GM19351 (cell line): ENCODE data around the gene ABHD6.

Experiments
- ATAC-seq: cut with Tn5 transposase; IDR thresholded peaks from one replicate; pipeline ENCODE4 v1.9.1; 2021; ENCODE audit warnings: mild to moderate bottlenecking, moderate library complexity; ENCODE audit not compliant: unreplicated experiment

The ABHD6 gene

GRCh38 chr3:58307639-58308215 lies 70.1 kb downstream of the ABHD6 start:
- ATAC-seq = no peak

DNA sequence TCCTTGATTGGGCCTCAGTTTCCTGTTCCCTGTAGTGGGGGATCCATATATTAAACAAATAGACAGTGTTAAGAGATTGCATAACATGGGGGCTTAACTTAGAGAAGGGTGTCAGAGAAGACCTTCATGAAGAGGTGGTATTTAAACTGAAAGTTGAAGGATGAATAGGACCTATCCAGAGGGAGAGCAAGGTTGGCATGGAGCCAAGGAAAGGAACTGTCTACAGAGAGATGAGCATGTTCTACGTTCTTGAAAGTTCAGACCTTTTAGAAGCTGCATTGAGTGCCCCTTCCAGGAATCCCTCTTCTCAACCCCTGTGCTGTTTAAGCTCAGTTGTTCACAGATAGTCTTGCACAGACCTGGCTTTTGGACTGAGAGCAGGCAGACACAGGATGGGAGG lies 71.1 kb downstream of the ABHD6 start:
- no peak for ATAC-seq

DNA sequence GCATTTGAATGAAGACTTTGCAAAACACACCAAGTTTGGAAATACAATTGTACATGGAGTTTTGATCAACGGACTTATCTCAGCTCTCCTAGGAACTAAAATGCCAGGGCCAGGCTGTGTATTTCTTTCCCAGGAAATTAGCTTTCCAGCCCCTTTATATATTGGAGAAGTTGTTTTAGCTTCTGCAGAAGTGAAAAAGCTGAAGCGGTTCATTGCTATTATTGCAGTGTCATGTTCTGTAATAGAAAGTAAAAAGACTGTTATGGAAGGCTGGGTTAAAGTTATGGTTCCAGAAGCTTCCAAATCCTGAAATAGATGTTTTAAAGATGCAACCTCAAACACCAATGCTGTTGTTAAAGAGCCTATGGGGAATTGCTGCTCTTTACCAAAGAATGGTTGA lies 80.2 kb downstream of the ABHD6 start:
- ATAC-seq = no peak

- no peak for ATAC-seq
These were observed 84.2 kb downstream of the ABHD6 start for GRCh38 chr3:58321791-58322190.

GRCh38 chr3:58322793-58323192 lies 85.2 kb downstream of the ABHD6 start:
- ATAC-seq = no peak

DNA sequence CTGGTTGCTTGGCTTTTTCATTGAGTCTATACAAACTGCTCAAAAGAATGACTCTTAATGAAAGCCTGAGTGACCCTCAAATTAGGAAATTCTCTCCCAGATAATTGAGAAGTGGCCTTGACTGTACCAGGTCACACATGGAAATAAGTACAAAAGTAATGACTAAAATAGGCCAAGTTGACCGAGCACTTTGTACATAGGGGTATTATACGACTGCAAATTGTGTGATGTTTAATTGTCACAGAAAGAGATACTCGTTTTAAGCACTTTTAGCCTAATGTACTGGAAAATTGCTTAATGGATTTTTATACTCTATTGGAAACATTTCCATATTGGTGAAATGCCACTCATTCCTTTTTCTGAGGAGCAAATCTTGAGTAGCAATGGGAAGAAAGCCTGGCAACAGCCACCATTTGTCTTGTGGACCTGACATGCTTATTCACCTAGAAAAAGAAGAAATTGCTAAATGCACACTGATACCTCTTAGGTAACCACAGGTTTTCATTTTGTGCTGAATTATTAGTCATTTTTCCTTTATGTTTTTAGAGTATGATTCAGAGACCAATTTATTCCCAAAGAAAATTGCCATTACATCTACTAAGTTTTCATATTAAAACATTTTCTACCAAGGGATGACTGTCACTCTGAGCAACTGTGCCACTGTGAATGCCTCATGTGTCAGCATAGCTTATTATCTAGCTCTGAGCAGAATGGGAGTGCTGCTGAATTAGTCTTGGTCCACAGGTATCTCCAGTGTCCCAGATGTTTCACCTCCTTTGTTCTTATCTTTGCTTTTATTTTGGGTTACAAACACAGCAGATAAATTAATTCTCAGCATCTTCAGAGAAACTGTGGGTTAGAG lies 86.2 kb downstream of the ABHD6 start:
- ATAC-seq = no peak

DNA sequence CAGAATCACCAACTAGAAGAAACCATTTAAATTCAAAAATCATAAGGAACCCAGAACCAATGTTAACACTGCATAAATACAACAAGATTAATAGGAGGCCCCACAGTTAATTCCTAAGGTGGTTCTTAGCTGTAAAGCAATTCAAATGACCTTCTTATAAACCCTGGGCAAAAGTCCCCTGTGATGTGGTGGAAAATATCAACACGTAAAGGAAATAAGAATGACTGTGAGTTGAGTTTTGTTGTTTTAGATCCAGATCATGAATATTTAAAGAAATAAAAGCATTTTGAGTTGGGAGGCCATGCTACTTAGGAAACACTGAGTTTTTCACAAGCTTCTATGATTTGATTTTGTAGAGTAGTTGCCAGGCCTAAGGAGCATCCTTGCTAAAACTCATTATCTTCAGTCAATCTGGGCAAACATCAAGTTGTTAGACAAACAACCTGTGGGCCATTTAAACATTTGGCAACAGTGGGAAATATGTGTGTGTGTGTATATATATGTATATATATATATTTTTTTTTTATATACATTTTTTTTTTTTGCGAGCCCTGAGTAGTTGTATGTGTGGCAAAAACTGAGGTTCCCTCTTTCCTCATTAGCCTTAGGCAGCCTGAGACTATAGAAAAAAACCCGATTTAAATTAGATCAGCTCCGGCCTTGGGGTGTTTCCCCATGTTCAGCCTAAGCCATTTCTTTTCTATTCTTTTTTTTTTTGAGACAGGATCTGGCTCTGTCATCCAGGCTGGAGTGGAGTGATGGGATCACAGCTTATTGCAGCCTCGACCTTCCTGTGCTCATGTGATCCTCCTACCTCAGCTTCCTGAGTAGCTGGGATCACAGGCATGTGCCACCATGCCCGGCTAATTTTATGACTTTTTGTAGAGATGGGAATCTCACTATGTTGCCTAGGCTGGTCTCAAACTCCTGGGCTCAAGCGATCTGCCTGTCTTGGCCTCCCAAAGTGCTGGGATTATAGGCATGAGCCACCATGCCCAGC lies 87.1 kb downstream of the ABHD6 start:
- no peak for ATAC-seq

DNA sequence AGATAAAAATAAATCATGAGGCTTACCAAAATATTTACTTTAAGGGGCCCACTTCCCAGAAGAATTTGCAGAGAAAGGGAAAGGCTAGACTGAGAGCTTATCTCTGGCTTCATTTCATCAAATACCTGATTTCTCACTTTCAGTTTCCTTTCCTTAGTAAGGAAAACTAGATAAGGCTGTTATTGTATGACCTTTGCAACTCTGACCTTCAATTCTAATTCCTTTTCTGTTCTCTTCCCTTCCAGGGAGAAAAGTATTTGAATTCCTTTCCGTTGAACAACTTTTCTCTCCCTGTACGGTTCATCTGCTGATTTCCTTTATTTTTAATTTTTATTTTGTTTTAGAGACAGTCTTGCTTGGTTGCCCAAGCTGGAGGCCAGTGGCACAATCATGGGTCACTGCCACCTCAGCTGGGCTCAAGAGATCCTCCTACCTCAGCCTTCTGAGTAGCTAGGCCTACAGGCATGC lies 88.0 kb downstream of the ABHD6 start:
- ATAC-seq = no peak

- no peak for ATAC-seq
These were observed 88.8 kb downstream of the ABHD6 start for GRCh38 chr3:58326267-58326900.

GRCh38 chr3:58329150-58329921 lies 91.7 kb downstream of the ABHD6 start:
- no peak for ATAC-seq

- no peak for ATAC-seq
These were observed 92.4 kb downstream of the ABHD6 start for GRCh38 chr3:58329922-58330413.

GRCh38 chr3:58331593-58332152 lies 94.1 kb downstream of the ABHD6 start:
- ATAC-seq = no peak

DNA sequence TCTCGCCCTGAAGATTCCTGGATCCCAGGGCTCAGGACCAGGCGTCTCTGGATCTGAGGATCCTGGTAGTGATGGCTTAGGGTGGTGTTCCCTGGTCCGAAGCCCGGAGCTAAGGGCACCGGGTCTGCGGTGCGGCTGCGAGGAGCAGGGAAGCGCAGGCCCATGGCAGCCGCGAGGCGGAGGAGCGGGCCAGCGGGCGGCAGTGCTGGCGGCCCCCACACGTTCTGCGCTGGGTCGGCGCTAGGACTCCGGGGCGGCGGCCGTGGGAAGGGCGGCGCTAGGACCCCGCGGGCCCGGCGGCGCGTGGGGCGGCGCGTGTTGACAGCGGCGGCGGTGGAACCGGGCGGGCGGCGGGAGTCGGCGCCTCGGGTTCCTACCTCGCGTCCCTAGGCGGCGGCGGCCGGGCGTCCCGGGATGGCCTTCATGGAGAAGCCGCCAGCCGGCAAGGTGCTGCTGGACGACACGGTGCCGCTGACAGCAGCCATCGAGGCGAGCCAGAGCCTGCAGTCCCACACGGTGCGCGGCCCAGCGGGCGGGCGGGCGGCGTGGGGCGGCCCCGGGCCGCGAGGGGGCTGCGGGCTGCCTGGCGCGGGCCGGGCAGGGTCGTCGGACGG lies 95.1 kb downstream of the ABHD6 start, which contains the start of gene PXK:
Gene PXK, plus strand, starts transcription at position 318 of the 614 bp plus-strand sequence. Its CDS starts 97 bp downstream, at position 415.
- peak; percentile 84 for ATAC-seq

DNA sequence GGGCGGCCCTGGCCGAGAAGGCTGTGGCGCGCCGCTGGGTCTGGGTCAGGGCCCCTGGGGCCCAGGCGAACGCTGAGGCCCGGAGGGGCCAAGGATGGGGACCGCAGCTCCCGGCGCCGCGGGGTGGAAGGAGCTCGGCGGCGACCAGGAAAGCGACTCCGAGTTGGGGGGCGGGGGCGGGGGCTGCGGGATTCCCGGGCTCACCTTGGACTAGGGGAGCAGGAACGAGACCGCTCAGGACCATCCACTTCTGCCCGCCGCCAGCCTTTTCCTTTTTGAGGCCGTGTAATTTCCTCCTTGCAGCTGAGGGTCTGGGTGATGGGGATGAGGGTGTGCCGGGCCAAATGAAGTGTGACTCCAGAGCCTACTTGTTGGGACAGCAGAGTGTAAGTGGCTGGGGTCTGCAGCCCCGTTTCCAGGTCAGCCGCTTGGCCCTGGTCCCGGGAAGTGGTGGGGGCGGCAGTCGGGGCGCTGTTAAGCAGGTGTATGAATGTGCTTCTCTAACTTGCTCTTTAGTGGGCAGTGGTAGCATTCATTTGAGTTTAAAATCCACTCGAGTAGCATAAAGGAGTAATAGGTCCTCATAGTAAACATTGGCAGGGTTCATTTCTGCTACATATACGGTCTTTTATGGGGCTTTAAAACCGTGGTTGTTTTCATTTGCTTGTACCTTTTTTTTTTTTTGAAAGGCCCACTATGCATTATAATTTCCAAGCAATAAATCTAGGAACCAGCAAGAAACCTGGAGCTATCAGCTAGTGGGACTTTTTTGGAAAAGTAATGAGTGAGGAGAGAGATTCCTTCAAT lies 95.8 kb downstream of the ABHD6 start:
- peak; percentile 45 for ATAC-seq

GRCh38 chr3:58334013-58334321 lies 96.4 kb downstream of the ABHD6 start:
- ATAC-seq = no peak

- ATAC-seq = no peak
These were observed 96.9 kb downstream of the ABHD6 start for GRCh38 chr3:58334506-58334884.

GRCh38 chr3:58335652-58335947 lies 98.0 kb downstream of the ABHD6 start:
- ATAC-seq = no peak

DNA sequence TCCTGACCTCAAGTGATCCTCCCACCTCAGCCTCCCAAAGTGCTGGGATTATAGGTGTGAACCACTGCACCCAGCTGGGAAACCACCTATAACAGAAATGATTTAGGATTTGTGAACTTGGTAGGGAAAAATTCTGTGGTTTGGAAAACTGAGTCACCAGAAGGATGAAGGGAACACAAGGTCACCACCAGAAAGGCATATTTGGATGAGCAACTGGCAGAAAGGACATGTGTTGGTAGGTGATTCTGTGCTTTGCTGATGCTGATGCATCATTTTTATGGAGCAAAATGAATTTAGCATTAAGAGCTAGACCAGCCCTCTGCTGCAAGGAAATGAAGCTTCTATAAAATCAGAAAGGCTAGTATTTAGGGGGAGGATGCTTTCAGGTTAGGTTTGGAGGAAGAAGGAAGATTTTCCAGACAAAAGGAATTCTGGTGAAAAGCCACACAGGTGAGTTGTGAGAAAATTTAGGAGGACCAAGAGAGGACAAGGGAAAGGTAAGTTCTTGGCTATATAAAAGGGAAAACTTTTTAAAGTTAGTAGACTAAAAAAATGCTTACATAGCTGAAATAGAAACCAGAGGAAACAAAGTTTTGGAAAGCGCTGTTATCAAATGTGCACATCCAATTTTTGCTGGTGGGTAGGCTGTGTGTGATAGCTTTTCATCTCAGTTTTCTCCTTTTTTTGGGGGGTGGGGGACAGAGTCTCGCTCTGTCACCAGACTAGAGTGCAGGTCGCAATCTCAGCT lies 98.7 kb downstream of the ABHD6 start:
- no peak for ATAC-seq
